ENCODE measurements around the gene FBLL1. TPM values are rescaled to one million over a fixed set of nuclear protein-coding genes. Genes with fewer than 3 reads are reported as not detected.

Gene FBLL1
- total and polyA plus RNA-seq, 10 of the 15 experiments (the other 5 are each of a cell fraction or from before 2014, with no cell fraction given): 0.04 to 0.23 (median 0.15) TPM; not detected in 7

DNA sequence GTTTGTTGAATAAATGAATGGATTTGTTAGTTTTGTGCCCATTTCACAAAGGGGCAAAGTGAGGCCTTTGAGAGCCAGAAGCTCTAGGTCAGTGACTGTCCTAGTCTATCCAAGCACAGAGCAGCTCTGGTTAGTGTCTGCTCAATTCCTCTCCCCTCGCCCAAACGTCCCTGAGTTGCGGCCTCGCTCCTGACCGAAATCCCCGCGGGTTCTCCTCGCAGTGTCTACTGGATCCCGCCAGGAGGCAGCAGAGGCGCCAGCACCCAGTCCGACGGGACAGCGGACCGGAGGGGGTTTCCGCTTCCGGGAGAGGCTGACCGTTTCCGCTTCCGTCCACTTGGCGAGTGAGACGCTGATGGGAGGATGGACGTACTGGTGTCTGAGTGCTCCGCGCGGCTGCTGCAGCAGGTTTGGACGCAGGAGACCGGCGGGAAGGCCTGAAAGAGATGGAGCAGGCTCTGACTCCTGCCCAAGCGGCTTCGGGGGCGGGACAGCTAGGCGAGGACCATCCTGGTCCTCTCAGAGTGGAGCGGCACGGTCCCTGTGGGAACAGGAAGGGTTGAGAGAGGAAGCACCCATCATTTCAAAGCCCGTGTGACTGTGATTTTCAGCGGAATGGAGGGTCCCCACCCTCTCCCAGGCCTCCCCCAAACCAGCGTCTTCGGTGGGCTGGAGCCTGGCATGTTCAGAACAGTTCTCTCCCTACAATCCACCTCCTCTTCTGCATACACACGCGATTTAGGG lies 42.8 kb upstream of the FBLL1 start, which contains the start of gene RARS1 (continued):
- TF ChIP-seq ZBTB4 (CRISPR knock-in tag; IDR thresholded peaks at IDR 0.05) (no peak), SIN3A (IDR thresholded peaks at IDR 0.05; ENCODE audit: low read depth, low read length) (no peak), BCL11A (IDR thresholded peaks at IDR 0.05; ENCODE audit: low read depth, low read length) (peak; percentile 36; the same call in 1 of the 2 replicates), CHD1 (IDR thresholded peaks at IDR 0.05; ENCODE audit: low read depth, low read length) (no peak), USF2 (IDR thresholded peaks at IDR 0.05; ENCODE audit: borderline replicate concordance, low read depth, low read length) (no peak), ZNF622 (IDR thresholded peaks at IDR 0.05) (no peak), SKIL (IDR thresholded peaks at IDR 0.05; ENCODE audit: low read depth, poor library complexity, severe bottlenecking) (no peak), RUNX3 (IDR thresholded peaks at IDR 0.05; ENCODE audit: low read length) (peak; percentile 48), ATF7 (IDR thresholded peaks at IDR 0.05; ENCODE audit: low read depth) (no peak), SIX5 (IDR thresholded peaks at IDR 0.05; ENCODE audit: low read depth, low read length, severe bottlenecking) (peak; percentile 58), IKZF2 (IDR thresholded peaks at IDR 0.05) (peak; percentile 82 to 85)
- TF ChIP-seq, protein P1, sequence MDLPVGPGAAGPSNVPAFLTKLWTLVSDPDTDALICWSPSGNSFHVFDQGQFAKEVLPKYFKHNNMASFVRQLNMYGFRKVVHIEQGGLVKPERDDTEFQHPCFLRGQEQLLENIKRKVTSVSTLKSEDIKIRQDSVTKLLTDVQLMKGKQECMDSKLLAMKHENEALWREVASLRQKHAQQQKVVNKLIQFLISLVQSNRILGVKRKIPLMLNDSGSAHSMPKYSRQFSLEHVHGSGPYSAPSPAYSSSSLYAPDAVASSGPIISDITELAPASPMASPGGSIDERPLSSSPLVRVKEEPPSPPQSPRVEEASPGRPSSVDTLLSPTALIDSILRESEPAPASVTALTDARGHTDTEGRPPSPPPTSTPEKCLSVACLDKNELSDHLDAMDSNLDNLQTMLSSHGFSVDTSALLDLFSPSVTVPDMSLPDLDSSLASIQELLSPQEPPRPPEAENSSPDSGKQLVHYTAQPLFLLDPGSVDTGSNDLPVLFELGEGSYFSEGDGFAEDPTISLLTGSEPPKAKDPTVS (IDR thresholded peaks at IDR 0.05; ENCODE audit: low read depth, low read length): no peak
- TF ChIP-seq, protein P2, sequence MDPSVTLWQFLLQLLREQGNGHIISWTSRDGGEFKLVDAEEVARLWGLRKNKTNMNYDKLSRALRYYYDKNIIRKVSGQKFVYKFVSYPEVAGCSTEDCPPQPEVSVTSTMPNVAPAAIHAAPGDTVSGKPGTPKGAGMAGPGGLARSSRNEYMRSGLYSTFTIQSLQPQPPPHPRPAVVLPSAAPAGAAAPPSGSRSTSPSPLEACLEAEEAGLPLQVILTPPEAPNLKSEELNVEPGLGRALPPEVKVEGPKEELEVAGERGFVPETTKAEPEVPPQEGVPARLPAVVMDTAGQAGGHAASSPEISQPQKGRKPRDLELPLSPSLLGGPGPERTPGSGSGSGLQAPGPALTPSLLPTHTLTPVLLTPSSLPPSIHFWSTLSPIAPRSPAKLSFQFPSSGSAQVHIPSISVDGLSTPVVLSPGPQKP (IDR thresholded peaks at IDR 0.05; ENCODE audit: low read depth, low read length): peak; percentile 71
- TF ChIP-seq, protein P3, sequence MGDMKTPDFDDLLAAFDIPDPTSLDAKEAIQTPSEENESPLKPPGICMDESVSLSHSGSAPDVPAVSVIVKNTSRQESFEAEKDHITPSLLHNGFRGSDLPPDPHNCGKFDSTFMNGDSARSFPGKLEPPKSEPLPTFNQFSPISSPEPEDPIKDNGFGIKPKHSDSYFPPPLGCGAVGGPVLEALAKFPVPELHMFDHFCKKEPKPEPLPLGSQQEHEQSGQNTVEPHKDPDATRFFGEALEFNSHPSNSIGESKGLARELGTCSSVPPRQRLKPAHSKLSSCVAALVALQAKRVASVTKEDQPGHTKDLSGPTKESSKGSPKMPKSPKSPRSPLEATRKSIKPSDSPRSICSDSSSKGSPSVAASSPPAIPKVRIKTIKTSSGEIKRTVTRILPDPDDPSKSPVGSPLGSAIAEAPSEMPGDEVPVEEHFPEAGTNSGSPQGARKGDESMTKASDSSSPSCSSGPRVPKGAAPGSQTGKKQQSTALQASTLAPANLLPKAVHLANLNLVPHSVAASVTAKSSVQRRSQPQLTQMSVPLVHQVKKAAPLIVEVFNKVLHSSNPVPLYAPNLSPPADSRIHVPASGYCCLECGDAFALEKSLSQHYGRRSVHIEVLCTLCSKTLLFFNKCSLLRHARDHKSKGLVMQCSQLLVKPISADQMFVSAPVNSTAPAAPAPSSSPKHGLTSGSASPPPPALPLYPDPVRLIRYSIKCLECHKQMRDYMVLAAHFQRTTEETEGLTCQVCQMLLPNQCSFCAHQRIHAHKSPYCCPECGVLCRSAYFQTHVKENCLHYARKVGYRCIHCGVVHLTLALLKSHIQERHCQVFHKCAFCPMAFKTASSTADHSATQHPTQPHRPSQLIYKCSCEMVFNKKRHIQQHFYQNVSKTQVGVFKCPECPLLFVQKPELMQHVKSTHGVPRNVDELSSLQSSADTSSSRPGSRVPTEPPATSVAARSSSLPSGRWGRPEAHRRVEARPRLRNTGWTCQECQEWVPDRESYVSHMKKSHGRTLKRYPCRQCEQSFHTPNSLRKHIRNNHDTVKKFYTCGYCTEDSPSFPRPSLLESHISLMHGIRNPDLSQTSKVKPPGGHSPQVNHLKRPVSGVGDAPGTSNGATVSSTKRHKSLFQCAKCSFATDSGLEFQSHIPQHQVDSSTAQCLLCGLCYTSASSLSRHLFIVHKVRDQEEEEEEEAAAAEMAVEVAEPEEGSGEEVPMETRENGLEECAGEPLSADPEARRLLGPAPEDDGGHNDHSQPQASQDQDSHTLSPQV (IDR thresholded peaks at IDR 0.05): peak; percentile 46; the same call in 1 of the 2 replicates
